ENCODE data around the gene NANS.

GRCh38 chr9:98011122-98011521, 45.4 kb upstream of the NANS start:
- TF ChIP-seq EZH2 (IDR thresholded peaks at IDR 0.05) (no peak), CTCF (IDR thresholded peaks at IDR 0.05 in 2 of 3, conservative IDR thresholded peaks at IDR 0.05 in 1 of 3; ENCODE audit: borderline replicate concordance in 1 of 3, insufficient read depth in 1 of 3, low read depth in 2 of 3, low read length in 2 of 3) (no peak), POLR2AphosphoS5 (IDR thresholded peaks at IDR 0.05; ENCODE audit: low read depth, low read length) (no peak), POLR2A (IDR thresholded peaks at IDR 0.05; ENCODE audit: borderline replicate concordance, extremely low read depth, insufficient read depth, insufficient read length) (no peak), REST (IDR thresholded peaks at IDR 0.05; ENCODE audit: low read depth) (no peak), CEBPB (IDR thresholded peaks at IDR 0.05; ENCODE audit: low read depth) (no peak), ATF3 (IDR thresholded peaks at IDR 0.05) (no peak), SRF (IDR thresholded peaks at IDR 0.05; ENCODE audit: low read depth) (no peak), EZH2phosphoT487 (IDR thresholded peaks at IDR 0.05; ENCODE audit: borderline replicate concordance) (no peak), ELF1 (IDR thresholded peaks at IDR 0.05; ENCODE audit: borderline replicate concordance, low read depth) (no peak), EGR1 (IDR thresholded peaks at IDR 0.05; ENCODE audit: low read depth) (no peak), MAX (IDR thresholded peaks at IDR 0.05) (no peak), SP1 (IDR thresholded peaks at IDR 0.05; ENCODE audit: low read depth) (no peak)

Measured in HCT116 (cell line).